Stimulated activated naive B cell treated with anti-CD40 and anti-IgM and Interleukin-4, amounts not matched to agents 10 μg/mL and 1 μg/mL and 100 μg/mL, for 72 hours (primary cell): Measurements from ENCODE around the gene APOC4.

ENCODE experiments used
- ATAC-seq, 2 donors: fragments of 150-1000 bp; cut with Tn5 transposase; replicated peaks; 2 replicates each; pipeline ENCODE4 v1.10.0; 2021; ENCODE audit warnings: moderate library complexity in 1 of 2
- DNase-seq: peaks from one replicate; pipeline ENCODE4 v3.0.0; 2021
- H3K27ac Mint-ChIP-seq: one replicate; pipeline ENCODE4 v1.8.0; 2022; ENCODE audit warnings: mild to moderate bottlenecking, mixed read lengths
- H3K27me3 Mint-ChIP-seq, 2 donors: one replicate each; pipeline ENCODE4 v1.8.0; 2022; ENCODE audit warnings: mixed read lengths in 2 of 2
- H3K36me3 Mint-ChIP-seq, 2 donors: one replicate each; pipeline ENCODE4 v1.8.0; 2022; ENCODE audit warnings: mixed read lengths in 2 of 2, mild to moderate bottlenecking in 1 of 2
- H3K4me1 Mint-ChIP-seq, 2 donors: one replicate each; pipeline ENCODE4 v1.8.0; 2022; ENCODE audit warnings: mixed read lengths in 2 of 2, mild to moderate bottlenecking in 1 of 2
- H3K4me3 Mint-ChIP-seq, 2 donors: one replicate each; pipeline ENCODE4 v1.8.0; 2022; ENCODE audit warnings: mild to moderate bottlenecking in 2 of 2, mixed read lengths in 2 of 2, moderate library complexity in 1 of 2
- H3K9me3 Mint-ChIP-seq, 2 donors: one replicate each; pipeline ENCODE4 v1.8.0; 2022; ENCODE audit warnings: mixed read lengths in 2 of 2, mild to moderate bottlenecking in 1 of 2

APOC4 gene, protein sequence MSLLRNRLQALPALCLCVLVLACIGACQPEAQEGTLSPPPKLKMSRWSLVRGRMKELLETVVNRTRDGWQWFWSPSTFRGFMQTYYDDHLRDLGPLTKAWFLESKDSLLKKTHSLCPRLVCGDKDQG

DNA sequence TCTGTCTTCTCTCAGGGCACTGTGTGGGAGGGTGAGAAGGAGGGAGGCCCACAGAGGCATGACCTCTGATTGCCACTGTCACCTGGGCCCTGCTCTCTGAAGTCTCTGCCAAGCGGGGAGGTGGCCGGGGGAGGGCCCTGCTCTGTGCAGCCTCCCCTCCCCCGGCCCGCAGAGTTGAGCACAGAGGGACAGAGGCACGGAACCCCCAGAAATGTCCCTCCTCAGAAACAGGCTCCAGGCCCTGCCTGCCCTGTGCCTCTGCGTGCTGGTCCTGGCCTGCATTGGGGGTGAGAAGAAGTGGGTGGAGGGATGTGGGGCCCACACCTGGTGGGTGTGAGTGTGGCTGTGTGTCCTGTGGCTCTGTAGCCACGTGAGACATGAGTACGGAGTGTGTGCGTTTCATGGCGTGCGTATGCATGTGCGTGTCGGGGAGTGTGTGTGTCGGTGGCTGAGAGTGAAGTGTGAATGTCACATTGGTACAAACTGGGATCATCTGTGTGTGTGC lies at the start of gene APOC4:
Gene APOC4, plus strand, starts transcription at position 171 of the 505 bp plus-strand sequence. Its CDS starts 41 bp downstream, at position 212.
- H3K4me1 Mint-ChIP-seq = peaks cover 15 to 31% of the 10 kb centered on the region in 2 donors
- H3K4me3 Mint-ChIP-seq = no peak within 1 kb of the TSS
- no peaks in the 10 kb centered on the region for H3K9me3 Mint-ChIP-seq
- ATAC-seq (no peak), DNase-seq (no peak)
- H3K27me3 Mint-ChIP-seq = no peaks in the 10 kb centered on the region
- no peak within 1 kb of the TSS for H3K27ac Mint-ChIP-seq
- H3K36me3 Mint-ChIP-seq = peaks cover 0 to 5% of the 10 kb centered on the region in 2 donors

DNA sequence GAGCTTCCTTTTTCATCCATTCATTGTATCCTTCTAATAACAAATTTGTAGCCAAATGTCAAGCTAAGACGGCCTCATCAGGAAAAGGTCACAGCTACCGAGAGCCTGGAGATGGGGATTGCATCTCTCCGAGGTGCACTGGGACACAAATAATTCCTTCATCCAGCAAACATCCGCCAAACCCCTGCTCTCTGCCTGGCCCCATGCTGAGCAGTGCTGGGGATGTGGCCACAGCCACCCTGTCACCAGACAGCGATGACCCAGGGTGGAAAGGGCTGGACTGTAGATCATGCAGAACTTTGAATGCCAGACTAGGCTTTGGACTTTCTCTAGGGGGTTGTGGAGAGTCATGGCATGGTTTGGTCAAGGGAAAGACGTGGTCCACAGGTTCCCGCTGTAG lies 49.1 kb upstream of the APOC4 start:
- peaks cover 32 to 48% of the 10 kb centered on the region in 2 donors for H3K4me1 Mint-ChIP-seq
- peaks cover 2 to 4% of the 10 kb centered on the region in 2 donors for H3K9me3 Mint-ChIP-seq
- no peak for ATAC-seq
- H3K27me3 Mint-ChIP-seq = no peaks in the 10 kb centered on the region
- H3K36me3 Mint-ChIP-seq = peaks cover 49 to 61% of the 10 kb centered on the region in 2 donors
- H3K27ac Mint-ChIP-seq = peak overlapping the region; percentile 80
- DNase-seq = no peak
- H3K4me3 Mint-ChIP-seq = peak overlapping the region; percentile 82 to 94

DNA sequence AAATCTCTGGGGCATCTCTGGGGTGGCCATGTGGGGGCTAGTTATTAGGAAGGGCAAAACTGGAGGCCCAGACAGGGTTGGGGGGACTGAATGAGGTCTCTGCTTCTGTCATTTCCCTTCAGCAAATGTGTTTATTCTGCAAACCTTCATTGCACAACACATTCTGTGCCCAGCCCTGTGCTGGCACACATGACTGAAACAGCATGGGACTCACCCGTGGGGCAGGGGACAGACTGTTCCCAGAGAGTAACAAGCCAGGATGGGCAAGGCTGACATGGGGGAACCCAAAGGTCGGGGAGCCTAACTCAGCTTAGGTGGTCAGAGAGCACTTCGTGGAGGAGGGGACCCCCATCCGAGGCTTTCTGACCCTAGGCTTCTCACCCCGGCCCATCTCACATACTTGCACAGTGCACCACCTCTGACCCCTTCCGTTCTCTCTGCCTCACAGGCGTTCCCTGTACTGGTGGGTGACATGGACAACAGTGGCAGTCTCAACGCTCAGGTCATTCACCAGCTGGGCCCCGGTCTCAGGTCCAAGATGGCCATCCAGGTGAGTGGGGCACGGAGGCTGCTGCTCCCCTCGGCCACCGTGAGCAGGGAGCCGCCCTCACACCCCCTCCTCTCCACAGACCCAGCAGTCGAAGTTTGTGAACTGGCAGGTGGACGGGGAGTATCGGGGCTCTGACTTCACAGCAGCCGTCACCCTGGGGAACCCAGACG lies 48.5 kb upstream of the APOC4 start:
- Mint-ChIP-seq H3K27ac (peak overlapping the region; percentile 47), H3K36me3 (peaks cover 53 to 65% of the 10 kb centered on the region in 2 donors), H3K27me3 (no peaks in the 10 kb centered on the region), H3K4me3 (peak overlapping the region; percentile 82 to 94), H3K4me1 (peaks cover 32 to 48% of the 10 kb centered on the region in 2 donors), H3K9me3 (peaks cover 2 to 4% of the 10 kb centered on the region in 2 donors)
- ATAC-seq = no peak
- DNase-seq = no peak

DNA sequence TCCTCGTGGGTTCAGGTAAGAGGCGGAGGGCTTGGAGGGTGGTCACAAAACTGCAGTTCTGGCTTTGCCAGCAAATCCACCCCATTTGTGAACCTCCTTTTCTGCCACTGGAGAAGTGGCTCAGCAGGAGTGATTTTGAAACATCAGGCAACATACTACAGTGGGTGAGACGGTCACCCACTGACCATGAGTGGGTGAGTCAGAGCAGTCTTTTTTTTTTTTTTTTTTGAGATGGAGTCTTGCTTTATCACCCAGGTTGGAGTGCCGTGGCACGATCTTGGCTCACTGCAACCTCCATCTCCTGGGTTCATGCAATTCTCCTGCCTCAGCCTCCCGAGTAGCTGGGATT lies 48.0 kb upstream of the APOC4 start:
- ATAC-seq = no peak

DNA sequence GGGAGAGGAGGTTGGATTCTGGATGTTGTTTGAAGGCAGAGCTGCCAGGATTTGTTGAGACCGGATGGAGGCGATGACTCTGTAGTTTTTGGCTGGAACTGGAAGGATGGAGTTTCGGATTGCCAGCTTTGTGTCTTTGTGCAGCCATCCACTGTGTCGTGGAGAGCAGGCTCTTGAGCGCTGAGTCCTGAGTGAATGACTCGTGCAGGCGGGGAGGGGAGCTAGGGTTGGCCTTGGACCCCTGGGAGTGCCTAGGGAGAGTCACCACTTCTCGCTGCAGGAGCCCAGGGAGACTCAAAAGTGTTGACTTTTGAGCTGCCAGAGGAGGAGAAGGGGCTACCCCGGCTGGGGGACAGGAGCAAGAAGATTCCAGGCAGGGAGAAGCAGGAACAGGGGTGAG lies 47.1 kb upstream of the APOC4 start:
- H3K4me3 Mint-ChIP-seq = no peak overlapping the region
- ATAC-seq (no peak), DNase-seq (no peak)
- no peaks in the 10 kb centered on the region for H3K27me3 Mint-ChIP-seq
- peaks cover 31 to 42% of the 10 kb centered on the region in 2 donors for H3K4me1 Mint-ChIP-seq
- peaks cover 53 to 64% of the 10 kb centered on the region in 2 donors for H3K36me3 Mint-ChIP-seq
- H3K27ac Mint-ChIP-seq = no peak overlapping the region
- H3K9me3 Mint-ChIP-seq = no peaks in the 10 kb centered on the region

More for the DNA sequence above, 48.0 kb upstream of the APOC4 start:
- no peak for DNase-seq
- no peak overlapping the region for H3K4me3 Mint-ChIP-seq
- peaks cover 32 to 46% of the 10 kb centered on the region in 2 donors for H3K4me1 Mint-ChIP-seq
- H3K9me3 Mint-ChIP-seq = peaks cover 2 to 3% of the 10 kb centered on the region in 2 donors
- peaks cover 52 to 64% of the 10 kb centered on the region in 2 donors for H3K36me3 Mint-ChIP-seq
- no peaks in the 10 kb centered on the region for H3K27me3 Mint-ChIP-seq
- H3K27ac Mint-ChIP-seq = no peak overlapping the region

DNA sequence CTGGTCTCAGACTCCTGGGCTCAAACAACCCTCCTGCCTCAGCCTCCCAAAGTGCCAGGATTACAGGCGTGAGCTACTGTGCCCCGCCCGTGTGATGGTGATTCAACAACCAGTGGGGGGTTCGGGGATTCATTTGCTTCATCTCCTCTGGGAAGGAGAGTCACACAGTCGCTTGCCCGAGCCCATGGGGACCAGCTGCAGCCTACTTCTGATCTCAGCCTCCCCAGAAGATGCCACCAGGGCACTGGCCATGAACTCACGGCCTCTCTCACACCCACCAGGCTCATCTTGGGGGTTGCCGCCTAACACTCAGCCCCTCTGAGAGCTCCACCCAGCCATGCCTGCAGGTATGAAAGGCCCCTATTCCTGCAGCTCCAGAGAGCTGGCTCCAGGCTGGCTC lies 44.2 kb upstream of the APOC4 start:
- H3K9me3 Mint-ChIP-seq = no peaks in the 10 kb centered on the region

DNA sequence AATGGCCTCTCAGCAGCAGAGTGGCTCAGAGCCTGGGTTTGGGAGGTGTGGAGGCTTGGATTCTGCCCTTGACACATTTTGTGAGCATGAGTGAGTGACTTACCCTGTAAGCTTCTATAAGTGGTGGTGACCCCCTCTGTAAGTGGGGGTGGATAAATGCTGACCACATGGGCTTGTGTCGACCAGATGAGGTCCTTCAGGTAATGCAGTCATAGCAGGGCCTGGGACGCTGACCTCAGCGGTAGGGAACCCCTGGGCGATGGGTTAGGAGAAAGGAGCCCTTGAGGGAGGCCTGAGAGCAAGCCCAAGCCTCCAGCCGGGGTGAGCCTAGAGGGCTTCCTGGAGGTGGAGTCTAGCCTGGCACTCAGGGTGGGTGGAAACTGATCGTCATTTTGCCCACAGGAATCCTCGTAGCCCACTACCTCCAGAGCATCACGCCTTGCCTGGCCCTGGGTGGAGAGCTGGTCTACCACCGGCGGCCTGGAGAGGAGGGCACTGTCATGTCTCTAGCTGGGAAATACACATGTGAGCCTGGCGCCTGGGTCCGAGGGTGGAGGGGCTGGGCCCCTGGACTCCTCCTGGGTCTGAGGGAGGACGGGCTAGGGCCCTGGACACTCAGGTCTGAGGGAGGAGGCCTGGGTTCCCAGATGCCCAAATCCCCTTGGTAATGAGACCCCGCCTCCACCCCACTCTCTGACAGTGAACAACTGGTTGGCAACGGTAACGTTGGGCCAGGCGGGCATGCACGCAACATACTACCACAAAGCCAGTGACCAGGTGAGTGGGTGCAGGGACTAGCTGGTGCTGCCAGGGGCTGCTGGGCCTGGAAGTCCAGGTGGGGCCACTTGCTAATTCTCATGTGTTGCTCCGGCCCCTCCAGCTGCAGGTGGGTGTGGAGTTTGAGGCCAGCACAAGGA lies 41.5 kb upstream of the APOC4 start:
- Mint-ChIP-seq H3K9me3 (no peaks in the 10 kb centered on the region), H3K4me1 (peaks cover 13 to 34% of the 10 kb centered on the region in 2 donors), H3K27ac (peak overlapping the region; percentile 59), H3K4me3 (no peak overlapping the region), H3K27me3 (peaks cover 6 to 7% of the 10 kb centered on the region in 2 donors), H3K36me3 (peaks cover 44 to 59% of the 10 kb centered on the region in 2 donors)
- ATAC-seq (no peak), DNase-seq (no peak)

More for the DNA sequence above, 44.2 kb upstream of the APOC4 start:
- Mint-ChIP-seq H3K27me3 (no peaks in the 10 kb centered on the region), H3K27ac (no peak overlapping the region), H3K4me3 (no peak overlapping the region), H3K4me1 (peaks cover 18 to 29% of the 10 kb centered on the region in 2 donors), H3K36me3 (peaks cover 59 to 73% of the 10 kb centered on the region in 2 donors)
- no peak for ATAC-seq
- no peak for DNase-seq

DNA sequence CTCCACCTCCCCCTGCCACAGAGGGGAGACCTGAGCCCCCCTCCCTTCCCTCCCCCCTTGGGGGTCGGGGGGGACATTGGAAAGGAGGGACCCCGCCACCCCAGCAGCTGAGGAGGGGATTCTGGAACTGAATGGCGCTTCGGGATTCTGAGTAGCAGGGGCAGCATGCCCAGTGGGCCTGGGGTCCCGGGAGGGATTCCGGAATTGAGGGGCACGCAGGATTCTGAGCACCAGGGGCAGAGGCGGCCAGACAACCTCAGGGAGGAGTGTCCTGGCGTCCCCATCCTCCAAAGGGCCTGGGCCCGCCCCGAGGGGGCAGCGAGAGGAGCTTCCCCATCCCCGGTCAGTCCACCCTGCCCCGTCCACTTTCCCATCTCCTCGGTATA lies 38.8 kb upstream of the APOC4 start:
- Mint-ChIP-seq H3K4me3 (no peak overlapping the region), H3K4me1 (peaks cover 10 to 37% of the 10 kb centered on the region in 2 donors), H3K36me3 (peaks cover 27 to 36% of the 10 kb centered on the region in 2 donors), H3K27me3 (peaks cover 28 to 31% of the 10 kb centered on the region in 2 donors), H3K9me3 (no peaks in the 10 kb centered on the region), H3K27ac (no peak overlapping the region)
- DNase-seq = no peak
- ATAC-seq = peak; percentile 3 to 4

DNA sequence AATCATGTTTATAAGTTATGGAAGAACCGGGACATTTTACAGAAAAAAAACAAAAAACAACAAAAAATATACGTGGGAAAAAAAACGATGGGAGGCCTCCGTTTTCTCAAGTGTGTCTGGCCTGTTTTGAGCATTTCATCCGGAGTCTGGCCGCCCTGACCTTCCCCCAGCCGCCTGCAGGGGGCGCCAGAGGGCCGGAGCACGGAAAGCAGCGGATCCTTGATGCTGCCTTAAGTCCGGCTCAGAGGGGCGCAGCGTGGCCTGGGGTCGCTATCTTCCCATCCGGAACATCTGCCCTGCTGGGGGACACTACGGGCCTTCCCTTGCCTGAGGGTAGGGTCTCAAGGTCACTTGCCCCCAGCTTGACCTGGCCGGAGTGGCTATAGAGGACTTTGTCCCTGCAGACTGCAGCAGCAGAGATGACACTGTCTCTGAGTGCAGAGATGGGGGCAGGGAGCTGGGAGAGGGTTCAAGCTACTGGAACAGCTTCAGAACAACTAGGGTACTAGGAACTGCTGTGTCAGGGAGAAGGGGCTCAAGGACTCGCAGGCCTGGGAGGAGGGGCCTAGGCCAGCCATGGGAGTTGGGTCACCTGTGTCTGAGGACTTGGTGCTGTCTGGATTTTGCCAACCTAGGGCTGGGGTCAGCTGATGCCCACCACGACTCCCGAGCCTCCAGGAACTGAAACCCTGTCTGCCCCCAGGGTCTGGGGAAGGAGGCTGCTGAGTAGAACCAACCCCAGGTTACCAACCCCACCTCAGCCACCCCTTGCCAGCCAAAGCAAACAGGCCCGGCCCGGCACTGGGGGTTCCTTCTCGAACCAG lies 38.2 kb upstream of the APOC4 start:
- peaks cover 27 to 35% of the 10 kb centered on the region in 2 donors for H3K36me3 Mint-ChIP-seq
- no peak overlapping the region for H3K4me3 Mint-ChIP-seq
- H3K9me3 Mint-ChIP-seq = no peaks in the 10 kb centered on the region
- ATAC-seq = peak; percentile 69 to 78
- H3K4me1 Mint-ChIP-seq = peaks cover 10 to 37% of the 10 kb centered on the region in 2 donors
- peak overlapping the region; percentile 37 for H3K27ac Mint-ChIP-seq
- H3K27me3 Mint-ChIP-seq = peaks cover 28 to 32% of the 10 kb centered on the region in 2 donors
- peak; percentile 52 for DNase-seq

DNA sequence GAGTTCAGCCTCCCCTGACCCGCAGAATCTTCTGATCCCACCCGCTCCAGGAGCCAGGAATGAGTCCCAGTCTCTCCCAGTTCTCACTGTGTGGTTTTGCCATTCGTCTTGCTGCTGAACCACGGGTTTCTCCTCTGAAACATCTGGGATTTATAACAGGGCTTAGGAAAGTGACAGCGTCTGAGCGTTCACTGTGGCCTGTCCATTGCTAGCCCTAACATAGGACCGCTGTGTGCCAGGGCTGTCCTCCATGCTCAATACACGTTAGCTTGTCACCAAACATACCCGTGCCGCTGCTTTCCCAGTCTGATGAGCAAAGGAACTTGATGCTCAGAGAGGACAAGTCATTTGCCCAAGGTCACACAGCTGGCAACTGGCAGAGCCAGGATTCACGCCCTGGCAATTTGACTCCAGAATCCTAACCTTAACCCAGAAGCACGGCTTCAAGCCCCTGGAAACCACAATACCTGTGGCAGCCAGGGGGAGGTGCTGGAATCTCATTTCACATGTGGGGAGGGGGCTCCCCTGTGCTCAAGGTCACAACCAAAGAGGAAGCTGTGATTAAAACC lies 37.5 kb upstream of the APOC4 start:
- H3K36me3 Mint-ChIP-seq = peaks cover 29 to 35% of the 10 kb centered on the region in 2 donors
- ATAC-seq (no peak), DNase-seq (no peak)
- no peak overlapping the region for H3K4me3 Mint-ChIP-seq
- no peaks in the 10 kb centered on the region for H3K9me3 Mint-ChIP-seq
- peaks cover 32% of the 10 kb centered on the region in 2 donors for H3K27me3 Mint-ChIP-seq
- peaks cover 10 to 37% of the 10 kb centered on the region in 2 donors for H3K4me1 Mint-ChIP-seq
- no peak overlapping the region for H3K27ac Mint-ChIP-seq

DNA sequence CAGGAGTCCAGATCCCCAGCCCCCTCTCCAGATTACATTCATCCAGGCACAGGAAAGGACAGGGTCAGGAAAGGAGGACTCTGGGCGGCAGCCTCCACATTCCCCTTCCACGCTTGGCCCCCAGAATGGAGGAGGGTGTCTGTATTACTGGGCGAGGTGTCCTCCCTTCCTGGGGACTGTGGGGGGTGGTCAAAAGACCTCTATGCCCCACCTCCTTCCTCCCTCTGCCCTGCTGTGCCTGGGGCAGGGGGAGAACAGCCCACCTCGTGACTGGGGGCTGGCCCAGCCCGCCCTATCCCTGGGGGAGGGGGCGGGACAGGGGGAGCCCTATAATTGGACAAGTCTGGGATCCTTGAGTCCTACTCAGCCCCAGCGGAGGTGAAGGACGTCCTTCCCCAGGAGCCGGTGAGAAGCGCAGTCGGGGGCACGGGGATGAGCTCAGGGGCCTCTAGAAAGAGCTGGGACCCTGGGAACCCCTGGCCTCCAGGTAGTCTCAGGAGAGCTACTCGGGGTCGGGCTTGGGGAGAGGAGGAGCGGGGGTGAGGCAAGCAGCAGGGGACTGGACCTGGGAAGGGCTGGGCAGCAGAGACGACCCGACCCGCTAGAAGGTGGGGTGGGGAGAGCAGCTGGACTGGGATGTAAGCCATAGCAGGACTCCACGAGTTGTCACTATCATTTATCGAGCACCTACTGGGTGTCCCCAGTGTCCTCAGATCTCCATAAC lies 36.4 kb upstream of the APOC4 start, which contains the start of gene APOE:
Gene APOE, plus strand, starts transcription at position 360 of the 724 bp plus-strand sequence. CDS start 829 bp downstream, outside the sequence.
- ATAC-seq (peak in 1 of 2 donors; percentile 13), DNase-seq (no peak)
- no peaks in the 10 kb centered on the region for H3K9me3 Mint-ChIP-seq
- H3K4me1 Mint-ChIP-seq = peaks cover 10 to 37% of the 10 kb centered on the region in 2 donors
- peaks cover 33 to 37% of the 10 kb centered on the region in 2 donors for H3K27me3 Mint-ChIP-seq
- H3K4me3 Mint-ChIP-seq = no peak within 1 kb of the TSS
- peak within 1 kb of the TSS; percentile 31 for H3K27ac Mint-ChIP-seq
- H3K36me3 Mint-ChIP-seq = peaks cover 20 to 25% of the 10 kb centered on the region in 2 donors

DNA sequence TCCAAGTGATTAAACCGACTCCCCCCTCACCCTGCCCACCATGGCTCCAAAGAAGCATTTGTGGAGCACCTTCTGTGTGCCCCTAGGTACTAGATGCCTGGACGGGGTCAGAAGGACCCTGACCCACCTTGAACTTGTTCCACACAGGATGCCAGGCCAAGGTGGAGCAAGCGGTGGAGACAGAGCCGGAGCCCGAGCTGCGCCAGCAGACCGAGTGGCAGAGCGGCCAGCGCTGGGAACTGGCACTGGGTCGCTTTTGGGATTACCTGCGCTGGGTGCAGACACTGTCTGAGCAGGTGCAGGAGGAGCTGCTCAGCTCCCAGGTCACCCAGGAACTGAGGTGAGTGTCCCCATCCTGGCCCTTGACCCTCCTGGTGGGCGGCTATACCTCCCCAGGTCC lies 34.4 kb upstream of the APOC4 start:
- no peak for DNase-seq
- Mint-ChIP-seq H3K36me3 (peaks cover 9 to 11% of the 10 kb centered on the region in 2 donors), H3K27ac (no peak overlapping the region), H3K27me3 (peaks cover 46 to 56% of the 10 kb centered on the region in 2 donors), H3K9me3 (no peaks in the 10 kb centered on the region), H3K4me3 (no peak overlapping the region), H3K4me1 (peaks cover 11 to 40% of the 10 kb centered on the region in 2 donors)
- no peak for ATAC-seq
